OCI-LY7 (cell line): ENCODE measurements around the gene CAMK2B.

ENCODE experiments used
- EZH2phosphoT487 ChIP-seq: fragments of 200-600 bp; sonication (generic); IDR thresholded peaks from 2 replicates; pipeline ENCODE4 v1.6.1; 2018; ENCODE audit warnings: low read depth, borderline replicate concordance, mild to moderate bottlenecking, mixed run types, antibody characterized with exemption, low read length, moderate library complexity, mixed read lengths
- TF ChIP-seq, protein P1 (sequence below): fragments of 200-600 bp; sonication (generic); conservative IDR thresholded peaks from 2 replicates; pipeline ENCODE4 v1.5.1; 2014; ENCODE audit warnings: mild to moderate bottlenecking, antibody characterized with exemption, low read length, moderate library complexity, mixed read lengths

- TF ChIP-seq, protein P1, sequence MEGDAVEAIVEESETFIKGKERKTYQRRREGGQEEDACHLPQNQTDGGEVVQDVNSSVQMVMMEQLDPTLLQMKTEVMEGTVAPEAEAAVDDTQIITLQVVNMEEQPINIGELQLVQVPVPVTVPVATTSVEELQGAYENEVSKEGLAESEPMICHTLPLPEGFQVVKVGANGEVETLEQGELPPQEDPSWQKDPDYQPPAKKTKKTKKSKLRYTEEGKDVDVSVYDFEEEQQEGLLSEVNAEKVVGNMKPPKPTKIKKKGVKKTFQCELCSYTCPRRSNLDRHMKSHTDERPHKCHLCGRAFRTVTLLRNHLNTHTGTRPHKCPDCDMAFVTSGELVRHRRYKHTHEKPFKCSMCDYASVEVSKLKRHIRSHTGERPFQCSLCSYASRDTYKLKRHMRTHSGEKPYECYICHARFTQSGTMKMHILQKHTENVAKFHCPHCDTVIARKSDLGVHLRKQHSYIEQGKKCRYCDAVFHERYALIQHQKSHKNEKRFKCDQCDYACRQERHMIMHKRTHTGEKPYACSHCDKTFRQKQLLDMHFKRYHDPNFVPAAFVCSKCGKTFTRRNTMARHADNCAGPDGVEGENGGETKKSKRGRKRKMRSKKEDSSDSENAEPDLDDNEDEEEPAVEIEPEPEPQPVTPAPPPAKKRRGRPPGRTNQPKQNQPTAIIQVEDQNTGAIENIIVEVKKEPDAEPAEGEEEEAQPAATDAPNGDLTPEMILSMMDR: no peak
- TF ChIP-seq EZH2phosphoT487: no peak
Measured at GRCh38 chr7:44276571-44277221, 48.7 kb downstream of the CAMK2B start.
